ENCODE measurements around the gene PDPN. TPM values are rescaled to one million over a fixed set of nuclear protein-coding genes. Genes with fewer than 3 reads are reported as not detected.

The PDPN gene
- total RNA-seq, 2 donors from 2014 or later: 29.9 to 43.2 TPM

DNA sequence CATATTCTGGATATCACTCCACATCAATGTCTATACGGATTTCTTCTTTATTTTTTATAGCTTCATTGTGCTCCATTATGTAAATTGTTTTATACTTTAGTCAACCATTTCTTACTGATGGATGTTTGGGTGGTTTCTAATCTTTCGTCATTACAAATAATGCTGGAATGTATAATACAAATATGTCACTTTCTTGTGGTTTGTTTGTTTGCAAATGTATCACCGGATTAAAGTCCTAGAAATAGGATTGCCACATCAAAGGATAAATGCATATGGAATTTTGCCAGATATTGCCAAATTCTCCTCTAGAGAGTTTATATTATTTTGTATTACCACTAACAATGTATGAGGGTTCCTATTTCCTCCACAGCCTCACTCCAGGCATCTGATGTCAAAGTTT, 67.6 kb downstream of the PDPN start:
- Mint-ChIP-seq H3K27me3 (ENCODE audit: insufficient read depth) (no peaks in the 10 kb centered on the region), H3K4me1 (no peaks in the 10 kb centered on the region), H3K27ac (no peak overlapping the region), H3K9me3 (peaks cover 10% of the 10 kb centered on the region), H3K36me3 (ENCODE audit: low read depth) (no peaks in the 10 kb centered on the region), H3K4me3 (no peak overlapping the region)
- Histone ChIP-seq H3K9ac (ENCODE audit: extremely low read depth, low read length, poor library complexity, severe bottlenecking) (no peak overlapping the region), H3K36me3 (ENCODE audit: control insufficient read depth, insufficient read depth, low read length) (no peaks in the 10 kb centered on the region), H3K4me1 (ENCODE audit: control insufficient read depth, insufficient read depth, low read length) (no peaks in the 10 kb centered on the region), H3K9me3 (ENCODE audit: control insufficient read depth, low read length) (no peaks in the 10 kb centered on the region), H3K27me3 (ENCODE audit: control insufficient read depth, insufficient read depth, low read length, poor library complexity, severe bottlenecking) (no peaks in the 10 kb centered on the region), H3K4me3 (ENCODE audit: low read length) (no peak overlapping the region), H3K27ac (ENCODE audit: low read depth, low read length) (no peak overlapping the region)
- no peak for DNase-seq
- whole genome bisulfite sequencing, 2 experiments (ENCODE audit: insufficient coverage in 1 of 2, insufficient read length in 1 of 2): 95% methylated on average over 2 of the region's 3 CpGs; no CpG with 5 or more reads in 1 of the 2 experiments
- no peak for TF ChIP-seq CTCF (conservative IDR thresholded peaks at IDR 0.05)

DNA sequence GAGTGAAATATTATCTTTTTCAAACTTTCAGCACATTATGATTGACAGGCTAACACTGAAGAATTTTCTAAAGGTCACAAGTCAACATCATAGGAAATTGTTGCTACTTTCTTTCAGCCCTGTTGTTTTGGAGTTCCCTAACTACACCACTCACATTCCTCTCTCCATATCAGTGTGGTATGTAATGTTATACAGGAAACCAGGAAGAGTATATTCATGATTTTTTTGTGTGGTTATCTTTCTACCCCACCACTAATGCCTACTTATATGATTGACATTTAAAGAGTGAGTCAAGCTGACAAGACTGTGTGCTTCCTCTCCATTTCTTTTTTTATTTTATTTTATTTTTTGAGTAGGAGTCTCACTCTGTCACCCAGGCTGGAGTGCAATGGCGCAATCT, 68.6 kb downstream of the PDPN start:
- peaks cover 16% of the 10 kb centered on the region for H3K9me3 Mint-ChIP-seq
- no peaks in the 10 kb centered on the region for H3K27me3 Mint-ChIP-seq (ENCODE audit: insufficient read depth)
- Histone ChIP-seq H3K36me3 (ENCODE audit: control insufficient read depth, insufficient read depth, low read length) (no peaks in the 10 kb centered on the region), H3K9me3 (ENCODE audit: control insufficient read depth, low read length) (no peaks in the 10 kb centered on the region), H3K27ac (ENCODE audit: low read depth, low read length) (no peak overlapping the region), H3K9ac (ENCODE audit: extremely low read depth, low read length, poor library complexity, severe bottlenecking) (no peak overlapping the region), H3K4me3 (ENCODE audit: low read length) (no peak overlapping the region), H3K27me3 (ENCODE audit: control insufficient read depth, insufficient read depth, low read length, poor library complexity, severe bottlenecking) (no peaks in the 10 kb centered on the region), H3K4me1 (ENCODE audit: control insufficient read depth, insufficient read depth, low read length) (no peaks in the 10 kb centered on the region)
- no peaks in the 10 kb centered on the region for H3K36me3 Mint-ChIP-seq (ENCODE audit: low read depth)
- no peak overlapping the region for H3K4me3 Mint-ChIP-seq
- H3K4me1 Mint-ChIP-seq: no peaks in the 10 kb centered on the region
- H3K27ac Mint-ChIP-seq: no peak overlapping the region
- 100% methylated on average over 1 of the region's 1 CpG for WGBS, 2 experiments (ENCODE audit: insufficient coverage in 1 of 2, insufficient read length in 1 of 2)
- no peak for TF ChIP-seq CTCF (conservative IDR thresholded peaks at IDR 0.05)
- no peak for DNase-seq

- H3K9ac ChIP-seq (ENCODE audit: extremely low read depth, low read length, poor library complexity, severe bottlenecking): no peak overlapping the region
- H3K27me3 ChIP-seq (ENCODE audit: control insufficient read depth, insufficient read depth, low read length, poor library complexity, severe bottlenecking): peaks cover 33% of the 10 kb centered on the region
- H3K27me3 Mint-ChIP-seq (ENCODE audit: insufficient read depth): peaks cover 3% of the 10 kb centered on the region
- H3K4me1 ChIP-seq (ENCODE audit: control insufficient read depth, insufficient read depth, low read length): no peaks in the 10 kb centered on the region
- H3K4me1 Mint-ChIP-seq: peaks cover 4% of the 10 kb centered on the region
- no peak overlapping the region for H3K4me3 ChIP-seq (ENCODE audit: low read length)
- 90 to 94% methylated on average over 3 to 5 of the region's 5 CpGs for WGBS, 2 experiments (ENCODE audit: insufficient coverage in 1 of 2, insufficient read length in 1 of 2)
- H3K27ac ChIP-seq (ENCODE audit: low read depth, low read length): no peak overlapping the region
- TF ChIP-seq CTCF (conservative IDR thresholded peaks at IDR 0.05): no peak
- no peak overlapping the region for H3K4me3 Mint-ChIP-seq
- no peak for DNase-seq
- H3K36me3 Mint-ChIP-seq (ENCODE audit: low read depth): peaks cover 3% of the 10 kb centered on the region
- peaks cover 8% of the 10 kb centered on the region for H3K9me3 ChIP-seq (ENCODE audit: control insufficient read depth, low read length)
- no peak overlapping the region for H3K27ac Mint-ChIP-seq
- no peaks in the 10 kb centered on the region for H3K36me3 ChIP-seq (ENCODE audit: control insufficient read depth, insufficient read depth, low read length)
- H3K9me3 Mint-ChIP-seq: peaks cover 25% of the 10 kb centered on the region
Observed at GRCh38 chr1:13661539-13661938, 77.9 kb downstream of the PDPN start.
